GM19099 (cell line): Measurements from ENCODE around the gene ELL.

Experiments
- POLR2A ChIP-seq: IDR thresholded peaks from 3 replicates; pipeline ENCODE4 v1.6.1; 2011; ENCODE audit warnings: low read depth; ENCODE audit not compliant: insufficient read length; ENCODE audit errors: extremely low read depth

Gene ELL

DNA sequence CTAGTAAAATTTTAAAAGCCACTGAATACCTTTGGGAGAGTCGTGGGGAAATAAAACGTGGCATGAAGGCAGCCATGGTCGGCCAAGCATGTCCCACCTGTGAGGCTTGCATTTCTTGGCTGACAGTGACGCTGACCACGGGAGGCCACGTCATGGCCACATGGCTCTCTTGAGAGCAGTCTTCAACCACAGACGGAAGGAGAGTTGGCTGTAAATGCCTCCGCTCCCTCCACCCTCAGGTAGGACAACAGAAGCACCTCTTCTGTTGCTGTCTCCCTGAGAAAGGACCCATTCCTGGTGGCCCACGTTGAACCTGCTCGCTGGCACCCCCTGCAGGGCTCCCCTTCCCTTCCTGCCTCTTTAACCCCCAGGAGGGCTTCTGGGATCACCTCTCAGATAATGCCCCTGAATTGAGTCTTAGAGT is 113.8 kb downstream of the ELL start:
- TF ChIP-seq POLR2A: no peak

GRCh38 chr19:18406749-18407148 is 115.1 kb downstream of the ELL start:
- TF ChIP-seq POLR2A: no peak

- no peak for TF ChIP-seq POLR2A
Measured at GRCh38 chr19:18401580-18402112, 120.2 kb downstream of the ELL start.

GRCh38 chr19:18399008-18399407 is 122.9 kb downstream of the ELL start:
- no peak for TF ChIP-seq POLR2A

DNA sequence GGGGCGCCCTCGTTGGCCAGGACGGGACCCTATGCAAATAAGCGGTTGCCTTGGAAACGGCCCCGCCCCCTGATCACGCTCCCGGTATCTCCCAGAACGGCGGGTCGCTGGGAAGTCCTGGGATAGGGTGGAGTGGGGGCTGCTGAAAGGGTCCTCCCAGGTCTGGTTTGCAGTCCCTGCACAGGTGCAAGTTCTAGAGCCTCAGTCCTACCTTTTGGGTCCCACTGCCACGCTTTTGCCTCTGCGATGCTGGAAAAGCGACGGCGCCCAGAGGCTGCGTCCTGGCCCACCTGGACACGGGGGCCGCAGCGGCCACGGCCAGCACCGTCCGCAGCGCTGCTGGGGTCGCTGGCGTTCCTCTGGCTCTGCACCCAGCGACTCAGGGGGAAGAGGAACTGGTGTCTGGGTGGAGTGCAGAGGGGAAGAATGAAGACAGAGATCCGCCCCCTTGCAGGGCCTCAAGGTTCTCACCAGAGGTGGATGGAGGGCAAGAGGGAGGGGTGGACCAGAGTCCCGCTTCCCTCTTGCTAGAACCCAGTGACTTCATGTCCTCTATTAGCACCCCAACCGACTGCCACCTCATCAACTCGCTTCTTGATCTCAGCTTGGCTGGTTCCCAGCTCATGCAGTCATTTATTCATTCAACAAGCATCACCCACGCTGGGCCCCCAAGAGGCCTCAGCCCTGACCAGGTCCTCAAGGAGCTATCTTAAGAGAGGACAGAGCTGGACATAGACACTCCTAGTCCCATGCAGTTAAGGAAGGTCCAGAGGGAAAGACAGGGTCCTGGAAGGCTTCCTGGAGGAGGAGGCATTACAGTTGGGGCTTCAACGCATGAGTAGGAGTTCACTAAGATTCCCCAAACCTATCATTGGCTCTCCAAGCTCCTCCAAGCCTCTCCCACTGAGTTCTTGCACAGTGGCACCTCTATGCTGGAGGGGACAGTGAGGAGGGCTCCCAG is 124.3 kb downstream of the ELL start, which contains the start of gene LRRC25:
TSS of gene LRRC25 (minus strand) at position 381 of the 961 bp plus-strand sequence. CDS start 659 bp downstream, outside the sequence.
- TF ChIP-seq POLR2A: no peak

DNA sequence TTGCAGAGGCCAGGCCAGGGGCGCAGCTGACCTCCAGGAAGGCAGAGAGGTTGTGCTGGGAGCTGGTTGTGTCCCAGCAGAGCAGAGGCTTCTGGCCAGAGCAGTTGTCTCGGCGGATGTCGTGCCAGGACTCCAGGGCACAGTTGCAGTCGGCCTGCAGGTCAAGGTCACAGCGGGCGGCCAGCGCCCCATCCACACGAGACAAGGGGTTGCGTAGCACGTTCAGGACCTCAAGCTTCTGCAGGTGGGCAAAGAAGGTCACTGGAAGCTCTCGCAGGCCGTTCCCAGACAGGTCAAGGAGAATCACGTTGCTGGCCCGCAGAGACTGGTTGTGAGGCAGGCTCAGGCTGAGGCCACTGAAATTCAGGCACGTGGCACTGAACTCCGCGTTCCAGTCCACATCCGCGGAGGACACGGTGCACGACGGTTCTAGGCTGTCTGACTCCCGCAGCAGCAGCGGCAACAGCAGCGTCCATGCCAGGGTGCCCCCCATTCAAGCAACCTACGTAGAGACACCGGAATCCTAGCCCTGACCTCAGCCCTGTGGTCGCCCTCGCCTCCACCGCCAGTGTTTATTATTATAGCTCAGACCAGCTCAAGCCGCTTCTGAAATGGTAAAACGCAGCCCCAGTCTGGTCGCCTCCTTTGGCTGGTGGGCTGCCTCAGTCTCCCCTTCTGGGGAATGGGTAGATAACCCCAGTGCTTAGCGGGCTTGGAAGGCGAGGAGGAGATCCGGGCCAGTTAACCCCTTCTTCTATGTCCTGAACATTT is 125.2 kb downstream of the ELL start:
- TF ChIP-seq POLR2A: no peak

GRCh38 chr19:18393836-18394235 is 128.0 kb downstream of the ELL start:
- no peak for TF ChIP-seq POLR2A

GRCh38 chr19:18392926-18393325 is 128.9 kb downstream of the ELL start:
- TF ChIP-seq POLR2A: no peak
